Stomach (tissue), 9 donors: Measurements from ENCODE around the gene RANBP17. TPM values are rescaled to one million over a fixed set of nuclear protein-coding genes. Genes with fewer than 3 reads are reported as not detected.

Experiments used
- DNase-seq, 2 donors: peaks; one replicate each; pipeline versions ENCODE4 v3.0.0 to v3.0.0-alpha.2; 2013 to 2019
- H3K27ac ChIP-seq, 5 donors: fragments of 200-600 bp in 4 of 5; sonication (generic) in 4 of 5; one replicate each; pipeline ENCODE4 v1.5.1; 2013 to 2019; ENCODE audit warnings: mild to moderate bottlenecking in 1 of 5, moderate library complexity in 1 of 5
- H3K27me3 ChIP-seq, 3 donors: fragments of 200-600 bp; sonication (generic); one replicate each; pipeline ENCODE4 v1.5.1; 2017 to 2019; ENCODE audit warnings: mixed run types in 1 of 3
- H3K36me3 ChIP-seq, 4 donors: fragments of 200-600 bp; sonication (generic); 1 replicate in 3 of 4; 2 replicates in 1 of 4; pipeline ENCODE4 v1.5.1; 2016 to 2019
- H3K4me1 ChIP-seq, 4 donors: fragments of 200-600 bp; sonication (generic); one replicate each; pipeline ENCODE4 v1.5.1; 2016 to 2019
- H3K4me3 ChIP-seq, 4 donors: fragments of 200-600 bp; sonication (generic) in 3 of 4; one replicate each; pipeline ENCODE4 v1.5.1; 2016 to 2019; ENCODE audit warnings: mild to moderate bottlenecking in 1 of 4
- H3K9me3 ChIP-seq, 4 donors: fragments of 200-600 bp; sonication (generic); one replicate each; pipeline ENCODE4 v1.5.1; 2016 to 2019
- EP300 ChIP-seq: sonication (generic); formaldehyde crosslinking; IDR thresholded peaks from one replicate; pipeline ENCODE4 v1.6.1; 2017; ENCODE audit warnings: antibody characterized with exemption
- POLR2A ChIP-seq, 4 donors: fragments of 450-650 bp; IDR thresholded peaks; one replicate each; pipeline ENCODE4 v1.6.1; 2016; ENCODE audit warnings: antibody characterized with exemption in 4 of 4, control low read depth in 2 of 4, mild to moderate bottlenecking in 1 of 4, moderate library complexity in 1 of 4
- POLR2AphosphoS5 ChIP-seq, 3 donors: sonication (generic); formaldehyde crosslinking; IDR thresholded peaks; one replicate each; pipeline ENCODE4 v1.6.1; 2016; ENCODE audit warnings: antibody characterized with exemption in 3 of 3
- WGBS, 5 donors: extraction: QIAGEN DNeasy Blood & Tissue Kit in 3 of 5; methylation state at CpG; one replicate each; pipeline versions ENCODE4 v1.1.5 to v1.1.7; 2013 to 2018; 5-methylcytosine and 5-hydroxymethylcytosine counted together
- intact Hi-C: fragments of 100-400 bp; cut with DNase I; formaldehyde crosslinking; loops from one replicate; pipeline ENCODE4 v1.15.1; 2023; ENCODE audit warnings: low total_unique reads
- polyA plus RNA-seq, 3 donors: library from polyadenylated mRNA; stranded (reverse); fragments of 200-250 nt; gene quantifications; one replicate each; pipeline ENCODE4 v1.2.3, GENCODE V29; 2013
- total RNA-seq, 5 donors: library from RNA; depleted of rRNA; stranded (reverse); fragments of >200 nt; gene quantifications; one replicate each; pipeline versions ENCODE4 v1.1.0 to v1.2.3, GENCODE V29; 2014 to 2016
- TF ChIP-seq, protein P1 (sequence below), 7 experiments: fragments of 450-650 bp in 4 of 7; fragments of 200-600 bp in 3 of 7; sonication (generic) in 3 of 7; IDR thresholded peaks; one replicate each; pipeline ENCODE4 v1.5.1; 2016 to 2019; ENCODE audit warnings: antibody characterized with exemption in 7 of 7, control low read depth in 2 of 7, mild to moderate bottlenecking in 1 of 7
- donor health status: healthy with polysubstance abuse.
- donor health status: Bipolar disorder and iron deficiency.
- donor health status: healthy.

Gene RANBP17
- total and polyA plus RNA-seq, 8 donors, result 1.4 to 75.6 (median 10.5) TPM

DNA sequence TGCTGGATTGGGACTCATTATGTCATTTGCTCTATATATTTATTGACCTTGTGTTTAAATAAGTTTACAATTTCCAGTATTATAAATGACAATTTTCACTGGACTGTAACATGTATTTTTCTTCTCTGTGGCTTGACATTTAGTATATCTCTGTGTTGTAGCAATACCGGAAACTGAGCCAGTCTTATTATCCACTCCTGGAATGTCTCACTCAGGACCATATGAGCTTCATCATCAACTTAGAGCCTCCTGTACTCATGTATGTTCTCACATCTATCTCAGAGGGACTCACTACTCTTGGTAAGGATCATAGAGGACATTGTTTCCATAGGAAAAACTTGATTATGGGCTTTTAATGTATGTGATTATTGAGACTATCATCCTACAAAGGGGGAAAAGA is 380.7 kb downstream of the RANBP17 start:
- Histone ChIP-seq H3K4me1 (no peaks in the 10 kb centered on the region), H3K36me3 (no peaks in the 10 kb centered on the region), H3K9me3 (no peaks in the 10 kb centered on the region), H3K27ac (no peak overlapping the region), H3K27me3 (no peaks in the 10 kb centered on the region), H3K4me3 (no peak overlapping the region)
- peak in 1 of 2 donors; percentile 38 for DNase-seq
- TF ChIP-seq EP300, result no peak
- TF ChIP-seq, protein P1, sequence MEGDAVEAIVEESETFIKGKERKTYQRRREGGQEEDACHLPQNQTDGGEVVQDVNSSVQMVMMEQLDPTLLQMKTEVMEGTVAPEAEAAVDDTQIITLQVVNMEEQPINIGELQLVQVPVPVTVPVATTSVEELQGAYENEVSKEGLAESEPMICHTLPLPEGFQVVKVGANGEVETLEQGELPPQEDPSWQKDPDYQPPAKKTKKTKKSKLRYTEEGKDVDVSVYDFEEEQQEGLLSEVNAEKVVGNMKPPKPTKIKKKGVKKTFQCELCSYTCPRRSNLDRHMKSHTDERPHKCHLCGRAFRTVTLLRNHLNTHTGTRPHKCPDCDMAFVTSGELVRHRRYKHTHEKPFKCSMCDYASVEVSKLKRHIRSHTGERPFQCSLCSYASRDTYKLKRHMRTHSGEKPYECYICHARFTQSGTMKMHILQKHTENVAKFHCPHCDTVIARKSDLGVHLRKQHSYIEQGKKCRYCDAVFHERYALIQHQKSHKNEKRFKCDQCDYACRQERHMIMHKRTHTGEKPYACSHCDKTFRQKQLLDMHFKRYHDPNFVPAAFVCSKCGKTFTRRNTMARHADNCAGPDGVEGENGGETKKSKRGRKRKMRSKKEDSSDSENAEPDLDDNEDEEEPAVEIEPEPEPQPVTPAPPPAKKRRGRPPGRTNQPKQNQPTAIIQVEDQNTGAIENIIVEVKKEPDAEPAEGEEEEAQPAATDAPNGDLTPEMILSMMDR (IDR thresholded peaks at IDR 0.05), result no peak
- TF ChIP-seq POLR2A (IDR thresholded peaks at IDR 0.05), result no peak
- TF ChIP-seq POLR2AphosphoS5 (IDR thresholded peaks at IDR 0.05), result no peak
- WGBS, 5 donors, result 78 to 94% (median 91%) methylated on average over 1 of the region's 1 CpG
- intact Hi-C loops, result no loop called here

GRCh38 chr5:171246231-171246630 is 384.4 kb downstream of the RANBP17 start:
- Histone ChIP-seq H3K4me1 (no peaks in the 10 kb centered on the region), H3K4me3 (no peak overlapping the region), H3K36me3 (peaks cover 0 to 7% (median 0%) of the 10 kb centered on the region in 4 donors), H3K27me3 (no peaks in the 10 kb centered on the region), H3K27ac (no peak overlapping the region), H3K9me3 (peaks cover 0 to 24% (median 12%) of the 10 kb centered on the region in 4 donors)
- TF ChIP-seq POLR2A (IDR thresholded peaks at IDR 0.05), result no peak
- no peak for TF ChIP-seq EP300
- TF ChIP-seq, protein P1 (IDR thresholded peaks at IDR 0.05), result no peak
- TF ChIP-seq POLR2AphosphoS5 (IDR thresholded peaks at IDR 0.05), result no peak
- WGBS, 5 donors, result 87 to 96% (median 95%) methylated on average over 2 of the region's 2 CpGs
- DNase-seq, result no peak
- intact Hi-C loops, result no loop called here

DNA sequence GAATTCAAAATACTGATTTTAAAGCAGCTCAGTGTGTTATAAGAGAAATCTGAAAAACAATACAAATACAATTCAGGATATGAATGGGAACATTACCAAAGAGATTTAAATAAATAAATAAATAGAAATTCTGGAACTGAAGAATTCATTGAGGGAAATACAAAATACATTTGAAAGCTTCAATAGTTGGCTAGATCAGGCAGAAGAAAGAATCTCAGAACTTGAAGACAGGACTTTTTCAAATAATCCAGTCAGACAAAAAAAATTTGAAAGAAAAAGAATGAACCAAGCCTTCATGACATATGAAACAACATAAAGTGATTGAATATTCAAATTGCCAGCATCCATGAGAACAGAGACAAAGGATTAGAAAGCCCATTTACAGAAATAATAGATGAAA is 387.6 kb downstream of the RANBP17 start:
- Histone ChIP-seq H3K27ac (no peak overlapping the region), H3K4me3 (no peak overlapping the region), H3K36me3 (peaks cover 0 to 7% (median 0%) of the 10 kb centered on the region in 4 donors), H3K4me1 (no peaks in the 10 kb centered on the region), H3K27me3 (no peaks in the 10 kb centered on the region), H3K9me3 (peaks cover 0 to 24% (median 12%) of the 10 kb centered on the region in 4 donors)
- TF ChIP-seq EP300 (no peak), POLR2A (IDR thresholded peaks at IDR 0.05) (no peak), POLR2AphosphoS5 (IDR thresholded peaks at IDR 0.05) (no peak)
- TF ChIP-seq, protein P1 (IDR thresholded peaks at IDR 0.05), result no peak
- no peak for DNase-seq
- intact Hi-C loops, result no loop called here

DNA sequence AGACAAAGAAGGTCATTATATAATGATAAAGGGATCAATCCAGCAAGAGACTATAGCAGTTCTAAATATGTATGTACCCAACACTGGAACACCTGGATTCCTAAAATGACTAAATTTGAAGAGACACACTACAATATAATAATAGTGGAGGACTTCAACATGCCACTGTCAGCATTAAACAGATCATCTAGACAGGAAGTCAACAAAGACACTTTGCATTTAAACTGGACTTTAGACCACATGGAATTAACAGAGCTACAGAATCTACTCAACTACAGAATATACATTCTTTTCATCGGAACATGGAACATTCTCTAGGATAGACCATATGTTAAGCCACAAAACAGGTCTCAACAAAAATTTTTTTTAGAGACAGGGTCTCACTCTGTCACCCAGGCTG is 388.9 kb downstream of the RANBP17 start:
- intact Hi-C loops, result no loop called here
- Histone ChIP-seq H3K27me3 (no peaks in the 10 kb centered on the region), H3K4me3 (no peak overlapping the region), H3K4me1 (no peaks in the 10 kb centered on the region), H3K27ac (no peak overlapping the region), H3K9me3 (peaks cover 0 to 24% (median 12%) of the 10 kb centered on the region in 4 donors), H3K36me3 (peaks cover 0 to 7% (median 0%) of the 10 kb centered on the region in 4 donors)
- TF ChIP-seq POLR2A (IDR thresholded peaks at IDR 0.05) (no peak), EP300 (no peak), POLR2AphosphoS5 (IDR thresholded peaks at IDR 0.05) (no peak)
- TF ChIP-seq, protein P1 (IDR thresholded peaks at IDR 0.05), result no peak
- no peak for DNase-seq
- 91 to 100% (median 97%) methylated on average over 1 of the region's 1 CpG for WGBS, 5 donors
